ENCODE results near the gene FBXO4. TPM values are rescaled to one million over a fixed set of nuclear protein-coding genes. Genes with fewer than 3 reads are reported as not detected.

Gene FBXO4
- 14.1 and 17.8 TPM in 2 replicates for total RNA-seq

- Mint-ChIP-seq H3K36me3 (ENCODE audit: low read depth) (peaks cover 11% of the 10 kb centered on the region), H3K27me3 (ENCODE audit: insufficient read depth) (no peaks in the 10 kb centered on the region), H3K9me3 (no peaks in the 10 kb centered on the region), H3K4me3 (peak within 1 kb of the TSS; percentile 91), H3K27ac (peak within 1 kb of the TSS; percentile 98), H3K4me1 (ENCODE audit: low read depth) (peaks cover 13% of the 10 kb centered on the region)
- DNase-seq (ENCODE audit: low spot score): peak; percentile 87
- intact Hi-C loops (cut with micrococcal nuclease): loop anchor here (1.0 to 10.0 kb wide), 6 partner anchors 21 to 1560 kb away; partner anchors contain the start of genes OXCT1, RIMOC1 and TMEM267
Observed at GRCh38 chr5:41924872-41925554, at the start of gene FBXO4. TSS of gene FBXO4 (plus strand) at chr5:41925281. CDS start at chr5:41925310, 29 bp downstream.

- H3K4me3 Mint-ChIP-seq: no peak overlapping the region
- no peak for DNase-seq (ENCODE audit: low spot score)
- no peaks in the 10 kb centered on the region for H3K9me3 Mint-ChIP-seq
- H3K27ac Mint-ChIP-seq: no peak overlapping the region
- peaks cover 17% of the 10 kb centered on the region for H3K4me1 Mint-ChIP-seq (ENCODE audit: low read depth)
- H3K36me3 Mint-ChIP-seq (ENCODE audit: low read depth): no peaks in the 10 kb centered on the region
- intact Hi-C loops (cut with micrococcal nuclease): loop anchor here (10.0 kb wide), 3 partner anchors 1042 to 1438 kb away; partner anchors contain the start of genes HMGCS1 and RPL37
- peaks cover 5% of the 10 kb centered on the region for H3K27me3 Mint-ChIP-seq (ENCODE audit: insufficient read depth)
Observed at GRCh38 chr5:41876678-41877077, 48.4 kb upstream of the FBXO4 start.

- Mint-ChIP-seq H3K36me3 (ENCODE audit: low read depth) (no peaks in the 10 kb centered on the region), H3K4me1 (ENCODE audit: low read depth) (peaks cover 17% of the 10 kb centered on the region), H3K27me3 (ENCODE audit: insufficient read depth) (peaks cover 5% of the 10 kb centered on the region), H3K27ac (no peak overlapping the region), H3K9me3 (no peaks in the 10 kb centered on the region), H3K4me3 (no peak overlapping the region)
- no peak for DNase-seq (ENCODE audit: low spot score)
- intact Hi-C loops (cut with micrococcal nuclease): loop anchor here (10.0 kb wide), 3 partner anchors 1043 to 1437 kb away; partner anchors contain the start of genes HMGCS1 and RPL37
Observed at GRCh38 chr5:41877408-41877807, 47.7 kb upstream of the FBXO4 start.

GRCh38 chr5:41878173-41878572, 46.9 kb upstream of the FBXO4 start:
- Mint-ChIP-seq H3K36me3 (ENCODE audit: low read depth) (no peaks in the 10 kb centered on the region), H3K27ac (no peak overlapping the region), H3K27me3 (ENCODE audit: insufficient read depth) (peaks cover 5% of the 10 kb centered on the region), H3K4me1 (ENCODE audit: low read depth) (peaks cover 17% of the 10 kb centered on the region), H3K4me3 (no peak overlapping the region), H3K9me3 (no peaks in the 10 kb centered on the region)
- no peak for DNase-seq (ENCODE audit: low spot score)
- intact Hi-C loops (cut with micrococcal nuclease): loop anchor here (10.0 kb wide), 3 partner anchors 1043 to 1437 kb away; partner anchors contain the start of genes HMGCS1 and RPL37

GRCh38 chr5:41878643-41879478, 46.2 kb upstream of the FBXO4 start:
- no peak overlapping the region for H3K4me3 Mint-ChIP-seq
- H3K27me3 Mint-ChIP-seq (ENCODE audit: insufficient read depth): peaks cover 5% of the 10 kb centered on the region
- no peak overlapping the region for H3K27ac Mint-ChIP-seq
- peaks cover 17% of the 10 kb centered on the region for H3K4me1 Mint-ChIP-seq (ENCODE audit: low read depth)
- DNase-seq (ENCODE audit: low spot score): no peak
- H3K36me3 Mint-ChIP-seq (ENCODE audit: low read depth): peaks cover 2% of the 10 kb centered on the region
- H3K9me3 Mint-ChIP-seq: no peaks in the 10 kb centered on the region
- intact Hi-C loops (cut with micrococcal nuclease): loop anchor here (10.0 kb wide), 3 partner anchors 1044 to 1436 kb away; partner anchors contain the start of genes HMGCS1 and RPL37

- intact Hi-C loops (cut with micrococcal nuclease): no loop called here
- no peaks in the 10 kb centered on the region for H3K9me3 Mint-ChIP-seq
- no peak overlapping the region for H3K27ac Mint-ChIP-seq
- peaks cover 9% of the 10 kb centered on the region for H3K27me3 Mint-ChIP-seq (ENCODE audit: insufficient read depth)
- H3K4me1 Mint-ChIP-seq (ENCODE audit: low read depth): peaks cover 7% of the 10 kb centered on the region
- H3K36me3 Mint-ChIP-seq (ENCODE audit: low read depth): peaks cover 4% of the 10 kb centered on the region
- no peak overlapping the region for H3K4me3 Mint-ChIP-seq
- no peak for DNase-seq (ENCODE audit: low spot score)
Observed at GRCh38 chr5:41882765-41883164, 42.3 kb upstream of the FBXO4 start.

GRCh38 chr5:41883243-41883642, 41.8 kb upstream of the FBXO4 start:
- Mint-ChIP-seq H3K4me1 (ENCODE audit: low read depth) (peaks cover 12% of the 10 kb centered on the region), H3K9me3 (no peaks in the 10 kb centered on the region), H3K4me3 (no peak overlapping the region), H3K27me3 (ENCODE audit: insufficient read depth) (peaks cover 6% of the 10 kb centered on the region), H3K36me3 (ENCODE audit: low read depth) (peaks cover 4% of the 10 kb centered on the region), H3K27ac (no peak overlapping the region)
- intact Hi-C loops (cut with micrococcal nuclease): no loop called here
- no peak for DNase-seq (ENCODE audit: low spot score)

GRCh38 chr5:41883936-41884335, 41.1 kb upstream of the FBXO4 start:
- intact Hi-C loops (cut with micrococcal nuclease): no loop called here
- Mint-ChIP-seq H3K36me3 (ENCODE audit: low read depth) (peaks cover 4% of the 10 kb centered on the region), H3K27me3 (ENCODE audit: insufficient read depth) (peaks cover 6% of the 10 kb centered on the region), H3K4me3 (no peak overlapping the region), H3K9me3 (no peaks in the 10 kb centered on the region), H3K27ac (no peak overlapping the region), H3K4me1 (ENCODE audit: low read depth) (peaks cover 12% of the 10 kb centered on the region)
- DNase-seq (ENCODE audit: low spot score): no peak

- H3K36me3 Mint-ChIP-seq (ENCODE audit: low read depth): peaks cover 4% of the 10 kb centered on the region
- intact Hi-C loops (cut with micrococcal nuclease): no loop called here
- no peak for DNase-seq (ENCODE audit: low spot score)
- peaks cover 6% of the 10 kb centered on the region for H3K27me3 Mint-ChIP-seq (ENCODE audit: insufficient read depth)
- H3K4me3 Mint-ChIP-seq: no peak overlapping the region
- H3K4me1 Mint-ChIP-seq (ENCODE audit: low read depth): peaks cover 12% of the 10 kb centered on the region
- no peaks in the 10 kb centered on the region for H3K9me3 Mint-ChIP-seq
- H3K27ac Mint-ChIP-seq: no peak overlapping the region
Observed at GRCh38 chr5:41885286-41885685, 39.8 kb upstream of the FBXO4 start.

- Mint-ChIP-seq H3K9me3 (no peaks in the 10 kb centered on the region), H3K4me3 (no peak overlapping the region), H3K27me3 (ENCODE audit: insufficient read depth) (peaks cover 14% of the 10 kb centered on the region), H3K36me3 (ENCODE audit: low read depth) (peaks cover 8% of the 10 kb centered on the region), H3K27ac (no peak overlapping the region), H3K4me1 (ENCODE audit: low read depth) (peaks cover 32% of the 10 kb centered on the region)
- intact Hi-C loops (cut with micrococcal nuclease): loop anchor here (1.0 kb wide), 1 partner anchor 16 kb away; no protein-coding TSS in a partner anchor
- no peak for DNase-seq (ENCODE audit: low spot score)
Observed at GRCh38 chr5:41891066-41891707, 33.9 kb upstream of the FBXO4 start.

- peaks cover 32% of the 10 kb centered on the region for H3K4me1 Mint-ChIP-seq (ENCODE audit: low read depth)
- intact Hi-C loops (cut with micrococcal nuclease): no loop called here
- H3K27ac Mint-ChIP-seq: no peak overlapping the region
Observed at GRCh38 chr5:41892031-41892430, 33.0 kb upstream of the FBXO4 start.

GRCh38 chr5:41893074-41893851, 31.8 kb upstream of the FBXO4 start:
- peaks cover 19% of the 10 kb centered on the region for H3K27me3 Mint-ChIP-seq (ENCODE audit: insufficient read depth)
- H3K9me3 Mint-ChIP-seq: no peaks in the 10 kb centered on the region
- DNase-seq (ENCODE audit: low spot score): no peak
- H3K4me3 Mint-ChIP-seq: peak overlapping the region; percentile 38
- peaks cover 24% of the 10 kb centered on the region for H3K4me1 Mint-ChIP-seq (ENCODE audit: low read depth)
- H3K27ac Mint-ChIP-seq: peak overlapping the region; percentile 4
- peaks cover 5% of the 10 kb centered on the region for H3K36me3 Mint-ChIP-seq (ENCODE audit: low read depth)
- intact Hi-C loops (cut with micrococcal nuclease): loop anchor here (1.0 kb wide), 3 partner anchors 11 to 37 kb away; partner anchors contain the start of genes OXCT1 and RIMOC1

More at GRCh38 chr5:41892031-41892430, 33.0 kb upstream of the FBXO4 start:
- no peak for DNase-seq (ENCODE audit: low spot score)
- Mint-ChIP-seq H3K27me3 (ENCODE audit: insufficient read depth) (peaks cover 22% of the 10 kb centered on the region), H3K9me3 (no peaks in the 10 kb centered on the region), H3K4me3 (no peak overlapping the region), H3K36me3 (ENCODE audit: low read depth) (peaks cover 8% of the 10 kb centered on the region)
